ENCODE measurements around the gene RIPPLY2. TPM values are rescaled to one million over a fixed set of nuclear protein-coding genes. Genes with fewer than 3 reads are reported as not detected.
A peak's percentile ranks its signal among the peaks of the same experiment; 100 is the strongest.
"Not testable (repeated sequence)": the region's sequence is repeated elsewhere in the genome, so short reads cannot be mapped to it uniquely, and the experiment has no call there.

The RIPPLY2 gene
- polyA plus RNA-seq, 3 donors = not detected

- Histone ChIP-seq H3K27me3 (ENCODE audit: control insufficient read depth in 2 of 2, insufficient read depth in 2 of 2, low read length in 2 of 2) (no peaks in the 10 kb centered on the region), H3K4me3 (replicated peaks in 1 of 3; ENCODE audit: low read depth in 2 of 3, low read length in 3 of 3) (no peak overlapping the region), H4K20me1 (ENCODE audit: insufficient read depth, low read length) (peaks cover 100% of the 10 kb centered on the region), H3K9me3 (replicated peaks in 1 of 2; ENCODE audit: control insufficient read depth in 1 of 2, insufficient read depth in 1 of 2, low read length in 2 of 2) (no peaks in the 10 kb centered on the region), H3K4me2 (replicated peaks; ENCODE audit: extremely low read depth, low read length, poor library complexity, severe bottlenecking) (no peak overlapping the region), H3K36me3 (replicated peaks in 1 of 2; ENCODE audit: control insufficient read depth in 1 of 2, insufficient read depth in 2 of 2, low read length in 2 of 2) (peaks cover 16 to 47% of the 10 kb centered on the region in 2 donors), H3K4me1 (ENCODE audit: control insufficient read depth in 1 of 2, insufficient read depth in 2 of 2, low read length in 2 of 2) (no peaks in the 10 kb centered on the region), H3K9ac (ENCODE audit: insufficient read depth, low read length, poor library complexity, severe bottlenecking) (no peak overlapping the region), H2AFZ (ENCODE audit: insufficient read depth, low read depth, low read length, poor library complexity, severe bottlenecking) (no peak overlapping the region), H3K79me2 (ENCODE audit: insufficient read depth, low read length) (peaks cover 97% of the 10 kb centered on the region), H3K27ac (ENCODE audit: low read depth in 1 of 2, low read length in 2 of 2) (peak overlapping the region in 1 of 2 donors; percentile 29)
- H3K4me1 Mint-ChIP-seq = peaks cover 12% of the 10 kb centered on the region
- H3K27ac Mint-ChIP-seq = no peak overlapping the region
- TF ChIP-seq, protein P1, sequence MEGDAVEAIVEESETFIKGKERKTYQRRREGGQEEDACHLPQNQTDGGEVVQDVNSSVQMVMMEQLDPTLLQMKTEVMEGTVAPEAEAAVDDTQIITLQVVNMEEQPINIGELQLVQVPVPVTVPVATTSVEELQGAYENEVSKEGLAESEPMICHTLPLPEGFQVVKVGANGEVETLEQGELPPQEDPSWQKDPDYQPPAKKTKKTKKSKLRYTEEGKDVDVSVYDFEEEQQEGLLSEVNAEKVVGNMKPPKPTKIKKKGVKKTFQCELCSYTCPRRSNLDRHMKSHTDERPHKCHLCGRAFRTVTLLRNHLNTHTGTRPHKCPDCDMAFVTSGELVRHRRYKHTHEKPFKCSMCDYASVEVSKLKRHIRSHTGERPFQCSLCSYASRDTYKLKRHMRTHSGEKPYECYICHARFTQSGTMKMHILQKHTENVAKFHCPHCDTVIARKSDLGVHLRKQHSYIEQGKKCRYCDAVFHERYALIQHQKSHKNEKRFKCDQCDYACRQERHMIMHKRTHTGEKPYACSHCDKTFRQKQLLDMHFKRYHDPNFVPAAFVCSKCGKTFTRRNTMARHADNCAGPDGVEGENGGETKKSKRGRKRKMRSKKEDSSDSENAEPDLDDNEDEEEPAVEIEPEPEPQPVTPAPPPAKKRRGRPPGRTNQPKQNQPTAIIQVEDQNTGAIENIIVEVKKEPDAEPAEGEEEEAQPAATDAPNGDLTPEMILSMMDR (IDR thresholded peaks at IDR 0.05) = no peak
- DNase-seq = no peak
- intact Hi-C loops (cut with micrococcal nuclease) = no loop called here
- H3K27me3 Mint-ChIP-seq (ENCODE audit: low read depth in 3 of 3) = no peaks in the 10 kb centered on the region
- H3K36me3 Mint-ChIP-seq = peaks cover 31 to 42% of the 10 kb centered on the region in 2 donors
- no peak overlapping the region for H3K4me3 Mint-ChIP-seq
- H3K9me3 Mint-ChIP-seq = peaks cover 0 to 3% (median 0%) of the 10 kb centered on the region in 7 donors
- WGBS (ENCODE audit: insufficient coverage) = 90% methylated on average over 2 of the region's 4 CpGs
These were observed 38.4 kb downstream of the RIPPLY2 start for GRCh38 chr6:83891586-83891985.

DNA sequence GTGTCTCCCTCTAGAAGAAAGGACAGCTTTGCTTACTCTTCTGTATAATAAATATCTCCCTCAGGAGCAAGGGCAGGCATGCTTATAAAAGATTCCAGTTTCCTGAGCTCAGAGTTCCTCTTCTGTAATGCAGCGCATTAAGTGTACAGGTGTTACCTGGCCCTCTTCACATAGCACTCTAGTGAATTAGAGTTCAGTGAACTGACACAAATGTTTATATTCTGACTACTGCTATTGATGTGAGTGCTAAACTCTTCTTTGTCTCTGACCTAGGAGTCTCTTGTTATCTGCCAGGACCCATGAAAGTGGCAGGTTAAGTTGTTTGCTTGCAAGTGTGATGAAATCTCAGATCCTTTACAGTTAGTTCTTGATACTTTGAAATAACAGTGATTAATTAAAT, 39.9 kb downstream of the RIPPLY2 start:
- no peak overlapping the region for H3K4me3 Mint-ChIP-seq
- Histone ChIP-seq H3K79me2 (ENCODE audit: insufficient read depth, low read length) (peaks cover 92% of the 10 kb centered on the region), H3K27ac (ENCODE audit: low read depth in 1 of 2, low read length in 2 of 2) (no peak overlapping the region), H3K4me1 (ENCODE audit: control insufficient read depth in 1 of 2, insufficient read depth in 2 of 2, low read length in 2 of 2) (no peaks in the 10 kb centered on the region), H3K4me3 (replicated peaks in 1 of 3; ENCODE audit: low read depth in 2 of 3, low read length in 3 of 3) (no peak overlapping the region), H3K27me3 (ENCODE audit: control insufficient read depth in 2 of 2, insufficient read depth in 2 of 2, low read length in 2 of 2) (no peaks in the 10 kb centered on the region), H3K36me3 (replicated peaks in 1 of 2; ENCODE audit: control insufficient read depth in 1 of 2, insufficient read depth in 2 of 2, low read length in 2 of 2) (peaks cover 16 to 51% of the 10 kb centered on the region in 2 donors), H2AFZ (ENCODE audit: insufficient read depth, low read depth, low read length, poor library complexity, severe bottlenecking) (no peak overlapping the region), H4K20me1 (ENCODE audit: insufficient read depth, low read length) (peaks cover 90% of the 10 kb centered on the region), H3K4me2 (replicated peaks; ENCODE audit: extremely low read depth, low read length, poor library complexity, severe bottlenecking) (no peak overlapping the region), H3K9me3 (replicated peaks in 1 of 2; ENCODE audit: control insufficient read depth in 1 of 2, insufficient read depth in 1 of 2, low read length in 2 of 2) (no peaks in the 10 kb centered on the region), H3K9ac (ENCODE audit: insufficient read depth, low read length, poor library complexity, severe bottlenecking) (no peak overlapping the region)
- no peak overlapping the region for H3K27ac Mint-ChIP-seq
- DNase-seq = no peak
- H3K9me3 Mint-ChIP-seq = peaks cover 0 to 9% (median 2%) of the 10 kb centered on the region in 7 donors
- peaks cover 34 to 51% of the 10 kb centered on the region in 2 donors for H3K36me3 Mint-ChIP-seq
- peaks cover 12% of the 10 kb centered on the region for H3K4me1 Mint-ChIP-seq
- intact Hi-C loops (cut with micrococcal nuclease) = no loop called here
- TF ChIP-seq, protein P1 (IDR thresholded peaks at IDR 0.05) = no peak
- H3K27me3 Mint-ChIP-seq (ENCODE audit: low read depth in 3 of 3) = no peaks in the 10 kb centered on the region
- no CpG with 5 or more reads among the region's 1 CpG for WGBS (ENCODE audit: insufficient coverage)

DNA sequence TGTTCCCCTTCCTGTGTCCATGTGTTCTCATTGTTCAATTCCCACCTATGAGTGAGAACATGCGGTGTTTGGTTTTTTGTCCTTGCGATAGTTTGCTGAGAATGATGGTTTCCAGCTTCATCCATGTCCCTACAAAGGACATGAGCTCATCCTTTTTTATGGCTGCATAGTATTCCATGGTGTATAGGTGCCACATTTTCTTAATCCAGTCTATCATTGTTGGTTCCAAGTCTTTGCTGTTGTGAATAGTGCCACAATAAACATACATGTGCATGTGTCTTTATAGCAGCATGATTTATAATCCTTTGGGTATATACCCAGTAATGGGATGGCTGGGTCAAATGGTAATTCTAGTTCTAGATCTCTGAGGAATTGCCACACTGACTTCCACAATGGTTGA, 43.9 kb downstream of the RIPPLY2 start:
- H3K27ac Mint-ChIP-seq; DNase-seq; H3K9me3 ChIP-seq (replicated peaks in 1 of 2; ENCODE audit: control insufficient read depth in 1 of 2, insufficient read depth in 1 of 2, low read length in 2 of 2); H3K4me3 ChIP-seq (replicated peaks in 1 of 3; ENCODE audit: low read depth in 2 of 3, low read length in 3 of 3); H3K27ac ChIP-seq (ENCODE audit: low read depth in 1 of 2, low read length in 2 of 2); H3K4me1 ChIP-seq (ENCODE audit: control insufficient read depth in 1 of 2, insufficient read depth in 2 of 2, low read length in 2 of 2); intact Hi-C loops (cut with micrococcal nuclease); H2AFZ ChIP-seq (ENCODE audit: insufficient read depth, low read depth, low read length, poor library complexity, severe bottlenecking); H3K9ac ChIP-seq (ENCODE audit: insufficient read depth, low read length, poor library complexity, severe bottlenecking); H3K4me3 Mint-ChIP-seq; H3K27me3 Mint-ChIP-seq (ENCODE audit: low read depth in 3 of 3); H3K27me3 ChIP-seq (ENCODE audit: control insufficient read depth in 2 of 2, insufficient read depth in 2 of 2, low read length in 2 of 2); H3K4me2 ChIP-seq (replicated peaks; ENCODE audit: extremely low read depth, low read length, poor library complexity, severe bottlenecking): not testable (repeated sequence)
- Mint-ChIP-seq H3K4me1 (peaks cover 19% of the 10 kb centered on the region), H3K9me3 (peaks cover 0 to 11% (median 5%) of the 10 kb centered on the region in 7 donors), H3K36me3 (peaks cover 27 to 48% of the 10 kb centered on the region in 2 donors)
- WGBS (ENCODE audit: insufficient coverage) = no CpG with 5 or more reads among the region's 2 CpGs
- peaks cover 16 to 39% of the 10 kb centered on the region in 2 donors for H3K36me3 ChIP-seq (replicated peaks in 1 of 2; ENCODE audit: control insufficient read depth in 1 of 2, insufficient read depth in 2 of 2, low read length in 2 of 2)
- peaks cover 69% of the 10 kb centered on the region for H3K79me2 ChIP-seq (ENCODE audit: insufficient read depth, low read length)
- H4K20me1 ChIP-seq (ENCODE audit: insufficient read depth, low read length) = peaks cover 75% of the 10 kb centered on the region
